Left kidney (tissue), 2 donors: ENCODE measurements around the gene MYOD1. TPM values are rescaled to one million over a fixed set of nuclear protein-coding genes. Genes with fewer than 3 reads are reported as not detected.
A peak's percentile ranks its signal among the peaks of the same experiment; 100 is the strongest.

Source experiments
- DNase-seq: peaks from one replicate; pipeline ENCODE4 v3.0.0-alpha.2; 2013
- polyA plus RNA-seq: library from polyadenylated mRNA; unstranded; fragments of 120-200 nt; gene quantifications from one replicate; pipeline ENCODE4 v1.2.1, GENCODE V29; 2013; ENCODE audit not compliant: insufficient read length

Gene MYOD1
- polyA plus RNA-seq, 1 donor = not detected

DNA sequence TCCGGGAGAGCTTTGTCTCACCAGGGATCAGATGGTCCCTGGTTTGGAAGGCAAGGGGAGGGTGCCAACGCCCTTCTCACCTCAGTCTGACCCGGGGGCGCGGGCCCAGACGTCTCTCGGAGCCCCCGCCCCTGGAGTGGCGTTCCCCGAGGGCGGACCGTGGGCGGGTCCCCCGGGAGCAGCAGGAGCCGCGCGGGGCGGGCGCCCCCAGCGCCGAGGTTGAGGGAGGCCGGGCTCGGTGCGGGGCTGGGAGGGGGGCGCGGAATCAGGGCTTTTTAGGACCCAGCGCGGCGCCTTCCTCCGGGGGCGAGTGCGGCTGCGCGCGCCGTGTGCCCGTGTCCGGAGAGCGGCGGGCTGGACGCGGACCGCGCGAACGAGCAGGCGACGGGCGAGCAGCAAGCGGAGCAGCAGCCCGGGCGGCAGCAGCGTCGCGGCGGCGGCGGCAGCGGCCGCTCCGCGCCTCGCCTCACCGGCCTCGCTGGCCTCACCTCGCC lies 15.1 kb downstream of the MYOD1 start, which contains the start of gene KCNC1:
KCNC1 (plus strand) TSS at position 364 of the 494 bp plus-strand sequence. CDS start 1,222 bp downstream, outside the sequence.
- DNase-seq = no peak

DNA sequence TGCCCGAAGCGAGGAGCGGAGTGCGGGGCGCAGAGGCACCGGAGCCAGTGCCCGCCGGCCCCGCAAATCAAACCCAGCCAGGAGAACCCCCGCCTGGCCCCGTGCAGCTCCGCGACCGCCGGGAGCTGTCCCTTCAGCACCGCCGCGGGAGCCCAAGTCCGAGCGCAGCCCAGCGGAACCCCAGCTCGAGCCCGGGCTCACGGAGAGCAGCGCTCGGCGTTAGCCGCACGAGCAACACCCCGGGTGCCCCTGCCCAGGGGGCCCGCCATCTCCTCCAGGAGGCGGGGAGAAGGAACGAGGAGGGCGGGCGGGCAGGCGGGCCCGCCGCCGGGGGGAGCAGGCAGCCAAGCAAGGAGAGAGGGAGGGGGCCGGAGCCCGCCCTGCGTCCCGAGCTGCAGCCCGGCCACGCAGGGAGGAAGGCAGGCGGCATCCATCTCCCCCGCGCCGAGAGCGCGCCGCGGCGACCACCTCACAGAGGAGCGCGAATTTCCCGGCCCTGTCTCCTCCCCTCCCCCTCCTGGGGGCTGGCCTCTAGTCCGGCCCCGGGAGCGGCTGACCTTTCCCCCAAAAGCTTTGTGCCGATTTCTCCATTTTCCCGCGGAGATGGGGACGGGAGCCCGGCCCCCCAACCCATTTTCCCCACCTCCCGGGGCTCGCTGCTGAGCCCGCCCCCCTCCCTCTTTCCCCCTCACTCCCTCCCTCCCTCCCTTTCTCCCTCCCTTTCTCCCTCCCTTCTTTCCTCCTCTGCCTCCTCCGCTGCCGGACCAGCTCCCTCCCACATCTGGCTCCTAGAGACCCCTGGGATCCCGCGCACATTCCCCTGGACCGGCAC lies 15.8 kb downstream of the MYOD1 start:
- peak; percentile 78 for DNase-seq

DNA sequence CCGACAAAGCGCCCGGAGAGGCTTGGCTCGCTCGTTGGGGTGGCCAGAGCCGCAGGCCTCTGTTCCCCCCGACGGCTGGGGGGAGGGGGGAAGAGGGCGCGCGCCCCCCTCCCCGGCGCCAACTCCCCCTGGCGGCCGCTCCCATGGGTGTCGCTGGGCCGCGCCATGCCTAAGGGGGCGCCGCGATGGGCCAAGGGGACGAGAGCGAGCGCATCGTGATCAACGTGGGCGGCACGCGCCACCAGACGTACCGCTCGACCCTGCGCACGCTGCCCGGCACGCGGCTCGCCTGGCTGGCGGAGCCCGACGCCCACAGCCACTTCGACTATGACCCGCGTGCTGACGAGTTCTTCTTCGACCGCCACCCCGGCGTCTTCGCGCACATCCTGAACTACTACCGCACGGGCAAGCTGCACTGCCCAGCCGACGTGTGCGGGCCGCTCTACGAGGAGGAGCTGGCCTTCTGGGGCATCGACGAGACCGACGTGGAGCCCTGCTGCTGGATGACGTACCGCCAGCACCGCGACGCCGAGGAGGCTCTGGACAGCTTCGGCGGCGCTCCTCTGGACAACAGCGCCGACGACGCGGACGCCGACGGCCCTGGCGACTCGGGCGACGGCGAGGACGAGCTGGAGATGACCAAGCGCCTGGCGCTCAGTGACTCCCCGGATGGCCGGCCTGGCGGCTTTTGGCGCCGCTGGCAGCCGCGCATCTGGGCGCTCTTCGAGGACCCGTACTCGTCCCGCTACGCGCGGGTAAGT lies 16.6 kb downstream of the MYOD1 start:
- no peak for DNase-seq

DNA sequence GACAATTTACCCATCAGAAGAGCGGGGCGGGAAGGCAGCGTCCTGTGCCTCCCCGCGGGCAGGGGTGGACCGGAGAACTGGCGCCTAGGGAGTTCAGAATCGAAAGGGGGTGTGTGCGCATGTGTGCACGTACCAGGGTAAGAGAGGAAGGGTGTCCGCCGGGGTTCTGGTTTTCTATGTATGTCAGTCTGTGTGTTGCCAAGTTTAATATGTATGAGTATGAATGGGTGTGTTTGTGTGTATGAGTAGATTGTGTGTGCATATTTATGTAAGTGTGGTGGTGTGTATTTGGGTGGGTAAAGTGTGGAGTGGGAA lies 17.2 kb downstream of the MYOD1 start:
- no peak for DNase-seq

DNA sequence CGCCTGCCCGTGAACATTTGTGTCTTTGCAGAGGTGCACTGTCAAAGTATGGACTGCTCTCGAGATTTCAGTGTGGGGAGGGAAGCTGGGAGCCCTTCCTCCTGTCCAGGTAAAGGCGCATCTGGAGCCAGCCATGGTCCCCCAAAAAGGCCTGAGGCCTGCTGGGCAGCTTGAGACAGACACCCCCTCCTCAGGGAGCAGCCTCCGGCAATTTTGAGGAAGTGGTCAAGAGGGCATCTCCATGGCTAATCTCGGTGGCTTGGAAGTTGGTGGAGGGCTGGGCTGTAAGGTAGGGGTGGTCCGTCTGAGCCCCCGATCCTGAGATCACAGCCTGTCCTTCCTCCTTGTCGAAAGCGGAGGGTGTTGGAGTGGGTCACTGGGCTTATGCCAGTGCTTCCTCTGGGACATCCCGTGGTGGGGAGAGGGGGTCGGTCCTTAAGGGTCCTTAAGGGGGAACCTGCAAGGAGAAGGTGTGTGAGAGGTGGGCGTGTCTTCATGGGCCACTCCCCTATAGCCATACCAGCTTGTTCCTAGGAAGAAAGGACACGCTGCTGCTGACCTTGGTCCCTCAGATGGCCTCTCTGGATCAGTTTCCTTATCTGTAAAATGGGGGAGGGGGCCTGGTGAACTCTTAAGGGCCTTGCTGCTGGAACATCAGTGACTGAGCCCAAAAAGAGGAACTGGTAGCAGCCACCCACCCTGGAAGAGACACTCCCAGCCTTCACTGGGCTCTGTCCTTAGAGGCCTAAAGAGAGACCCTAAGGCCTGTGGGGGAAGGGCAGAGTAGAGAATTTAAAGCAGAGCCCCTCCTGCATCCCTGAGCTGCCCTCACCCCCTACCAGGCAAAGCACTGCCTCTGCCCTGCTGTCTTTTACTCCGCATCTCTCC lies 17.8 kb downstream of the MYOD1 start:
- no peak for DNase-seq

DNA sequence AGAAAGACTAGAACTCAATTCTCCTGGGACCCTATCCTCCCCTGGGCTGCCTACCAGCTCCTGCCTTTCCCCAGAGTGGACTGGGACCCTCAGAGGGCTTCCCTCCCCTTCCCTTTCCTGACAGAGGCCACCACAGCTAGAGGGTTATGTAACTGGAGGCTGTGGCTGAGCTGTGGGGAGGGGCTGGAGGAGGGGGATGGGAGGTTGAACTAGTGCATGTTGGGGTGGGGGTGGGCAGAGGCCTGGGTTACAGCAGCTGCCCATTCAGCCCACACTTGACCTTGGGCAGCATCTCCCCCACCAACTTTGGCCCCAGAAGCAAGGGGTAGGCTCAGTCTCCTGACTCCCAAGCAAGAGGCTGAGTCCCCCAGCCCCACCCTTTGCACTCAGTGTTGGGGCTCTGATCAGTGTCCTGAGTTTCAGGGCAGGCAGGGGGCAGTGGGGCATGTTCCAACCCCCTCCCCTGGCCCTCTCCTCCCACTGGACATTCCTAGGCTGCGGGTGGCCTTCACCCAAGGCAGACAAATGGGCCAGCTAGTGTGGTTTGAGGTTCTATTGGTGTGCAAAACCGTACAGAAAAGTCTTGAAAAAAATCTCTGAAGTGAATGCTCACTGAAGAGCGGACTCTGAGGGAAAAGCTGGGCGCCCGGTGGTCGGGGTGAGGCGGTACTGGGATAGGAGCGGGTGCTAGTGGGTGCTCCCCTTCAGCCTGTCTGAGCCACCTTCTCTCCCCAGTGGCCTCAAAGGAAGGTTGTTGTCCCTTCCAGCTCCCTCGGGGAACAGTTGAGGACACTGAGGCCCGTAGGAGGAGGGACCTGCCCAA lies 19.0 kb downstream of the MYOD1 start:
- no peak for DNase-seq

DNA sequence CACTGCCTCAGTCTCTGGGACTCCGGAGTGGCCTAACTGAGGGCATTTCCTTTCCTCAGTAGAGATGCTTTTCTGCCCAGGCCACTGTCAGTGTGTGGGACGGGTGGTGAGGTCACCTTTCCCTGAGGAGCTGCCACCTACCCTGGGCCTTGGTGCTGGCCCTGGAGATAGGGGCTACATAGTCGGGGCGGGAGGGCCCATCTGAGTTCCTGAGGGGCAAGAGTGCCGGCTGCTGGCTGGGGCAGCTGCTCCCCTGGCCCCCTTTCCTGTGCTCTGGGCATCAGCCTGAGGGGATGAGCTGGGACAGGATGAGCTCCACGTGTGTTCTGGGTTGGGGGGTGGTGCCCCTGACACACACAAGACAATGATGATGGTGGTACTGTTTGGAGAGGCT lies 20.6 kb downstream of the MYOD1 start:
- DNase-seq = no peak

GRCh38 chr11:17740649-17741235 lies 21.4 kb downstream of the MYOD1 start:
- no peak for DNase-seq

GRCh38 chr11:17741487-17741886 lies 22.1 kb downstream of the MYOD1 start:
- no peak for DNase-seq

GRCh38 chr11:17742019-17742418 lies 22.6 kb downstream of the MYOD1 start:
- no peak for DNase-seq

DNA sequence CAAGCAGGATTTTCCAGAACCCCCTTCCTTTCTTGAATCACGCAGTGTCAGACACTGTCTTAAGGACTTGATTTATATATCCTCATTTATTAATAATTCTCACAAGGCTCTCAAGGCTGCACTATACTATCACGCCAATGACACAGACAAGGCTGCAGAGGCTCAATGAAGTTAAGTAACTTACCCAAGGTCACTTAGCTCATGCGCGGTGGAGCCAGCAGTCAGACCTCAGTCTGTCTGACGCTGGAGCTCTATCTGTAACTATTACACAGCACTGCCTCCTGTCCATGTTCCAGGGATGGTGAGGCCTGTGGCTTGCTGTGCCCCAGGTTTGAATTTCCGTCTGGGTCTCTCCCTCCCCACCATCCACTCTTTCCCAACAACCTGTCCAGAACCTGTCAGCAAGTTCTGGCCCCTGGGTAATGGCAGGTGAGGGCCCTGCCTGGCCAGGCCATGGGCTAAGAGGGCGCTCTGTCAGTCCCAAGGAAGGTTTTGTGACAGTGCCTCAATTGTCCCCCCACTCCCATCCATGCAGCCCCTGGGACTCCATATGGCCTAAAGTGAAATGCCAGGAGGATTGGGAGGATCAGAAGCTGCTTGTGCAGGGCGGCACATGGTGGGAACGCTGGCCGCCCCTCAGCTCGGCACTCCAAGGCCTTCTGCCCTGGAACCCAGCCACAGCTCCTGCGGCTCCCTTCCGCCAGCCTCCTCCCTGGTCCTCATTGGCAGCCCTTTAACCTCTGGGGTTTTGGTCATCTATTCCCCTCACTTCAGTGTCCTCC lies 23.8 kb downstream of the MYOD1 start:
- DNase-seq = no peak

GRCh38 chr11:17743808-17744119 lies 24.4 kb downstream of the MYOD1 start:
- no peak for DNase-seq

DNA sequence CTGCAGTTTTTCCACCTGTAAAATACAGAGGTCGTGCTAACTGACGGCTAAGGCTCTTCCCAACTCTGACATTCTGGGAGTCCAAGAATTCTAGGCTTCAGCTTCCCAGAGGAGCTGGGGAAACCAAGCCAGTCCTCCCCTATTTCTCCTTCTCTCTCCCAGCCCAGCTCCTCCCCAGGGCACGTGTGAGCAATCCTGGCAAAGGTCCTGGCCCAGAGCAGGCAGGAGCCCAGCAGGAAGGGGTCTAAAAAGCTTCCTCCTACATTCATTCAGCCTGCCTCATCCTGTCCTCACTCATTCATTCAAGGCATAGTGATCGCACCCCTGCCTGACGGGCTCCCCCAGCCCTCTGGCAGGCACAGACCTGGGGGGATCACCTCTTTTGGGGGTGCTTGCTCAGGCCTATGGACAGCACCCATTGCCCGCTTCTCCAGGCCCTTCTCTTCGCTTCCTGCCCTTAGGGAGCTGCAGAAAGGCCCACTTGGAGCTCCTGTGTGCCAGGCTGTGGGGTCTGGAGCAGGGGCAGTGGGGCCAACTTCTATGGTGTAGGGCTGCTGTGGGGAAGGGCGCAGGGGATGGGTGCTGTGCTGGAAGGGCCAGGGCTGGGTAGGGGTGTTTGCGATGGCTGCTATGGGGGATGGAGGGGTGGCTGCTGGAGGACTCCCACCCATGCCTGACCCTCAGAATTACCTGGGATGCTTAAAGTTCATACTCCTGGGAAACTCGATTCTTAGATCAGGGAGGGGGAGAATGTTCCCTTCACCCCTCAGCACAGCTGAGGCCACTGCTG lies 25.0 kb downstream of the MYOD1 start:
- DNase-seq = no peak

DNA sequence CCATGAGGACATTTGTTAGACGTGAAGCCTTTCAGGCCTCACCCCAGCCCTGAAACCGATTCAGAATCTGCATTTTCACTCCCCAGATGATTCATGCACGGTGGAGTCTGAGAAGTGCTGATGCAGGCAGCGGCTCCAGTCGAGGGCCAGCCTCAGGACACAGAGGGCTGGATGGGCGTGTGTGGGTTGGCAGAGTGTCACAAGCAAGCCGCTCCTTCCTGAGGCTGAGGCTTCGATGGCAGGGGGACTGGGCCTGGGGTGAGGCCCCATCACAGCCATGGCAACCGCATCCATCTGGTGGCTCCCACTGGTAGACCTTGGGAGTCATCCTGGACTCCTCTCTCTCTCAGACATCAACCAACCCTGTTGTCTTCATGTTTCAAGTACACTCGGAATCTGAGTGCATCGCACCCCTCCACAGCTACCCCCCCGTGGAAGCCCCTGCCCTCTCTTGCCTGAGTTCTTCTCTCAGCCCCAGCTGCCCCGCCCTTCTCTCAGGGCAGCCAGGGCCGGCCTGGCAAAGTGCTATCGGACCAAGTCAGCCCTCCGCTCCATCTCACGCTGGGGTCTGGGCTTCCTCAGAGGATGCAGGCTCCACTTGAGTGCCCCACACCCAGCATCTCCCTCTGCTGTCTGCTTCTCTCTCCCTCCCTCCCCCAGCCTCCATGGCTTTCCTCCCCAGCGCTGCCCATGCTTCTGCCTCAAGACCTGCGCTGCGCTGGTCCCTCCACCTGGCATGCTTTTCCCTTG lies 25.8 kb downstream of the MYOD1 start:
- no peak for DNase-seq

DNA sequence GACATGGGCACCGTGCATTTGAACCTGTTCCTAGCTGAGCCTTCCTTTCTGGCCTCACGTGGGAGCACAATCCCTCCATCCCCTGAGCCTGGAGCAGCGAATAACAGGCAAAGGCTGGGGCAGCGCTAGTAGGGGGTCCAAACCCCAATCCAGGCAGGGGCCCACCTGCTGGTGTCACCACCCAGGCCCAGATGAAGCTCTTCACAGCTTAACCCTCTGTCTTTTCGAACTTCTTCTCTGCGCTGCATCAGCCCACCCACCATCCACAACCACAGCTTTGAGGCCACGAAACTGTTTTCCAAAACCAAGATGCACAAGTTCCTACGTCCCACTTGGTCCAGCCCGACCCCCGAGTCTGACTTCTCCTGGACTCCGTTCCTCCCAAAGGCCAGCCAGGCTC lies 26.7 kb downstream of the MYOD1 start:
- DNase-seq = no peak

DNA sequence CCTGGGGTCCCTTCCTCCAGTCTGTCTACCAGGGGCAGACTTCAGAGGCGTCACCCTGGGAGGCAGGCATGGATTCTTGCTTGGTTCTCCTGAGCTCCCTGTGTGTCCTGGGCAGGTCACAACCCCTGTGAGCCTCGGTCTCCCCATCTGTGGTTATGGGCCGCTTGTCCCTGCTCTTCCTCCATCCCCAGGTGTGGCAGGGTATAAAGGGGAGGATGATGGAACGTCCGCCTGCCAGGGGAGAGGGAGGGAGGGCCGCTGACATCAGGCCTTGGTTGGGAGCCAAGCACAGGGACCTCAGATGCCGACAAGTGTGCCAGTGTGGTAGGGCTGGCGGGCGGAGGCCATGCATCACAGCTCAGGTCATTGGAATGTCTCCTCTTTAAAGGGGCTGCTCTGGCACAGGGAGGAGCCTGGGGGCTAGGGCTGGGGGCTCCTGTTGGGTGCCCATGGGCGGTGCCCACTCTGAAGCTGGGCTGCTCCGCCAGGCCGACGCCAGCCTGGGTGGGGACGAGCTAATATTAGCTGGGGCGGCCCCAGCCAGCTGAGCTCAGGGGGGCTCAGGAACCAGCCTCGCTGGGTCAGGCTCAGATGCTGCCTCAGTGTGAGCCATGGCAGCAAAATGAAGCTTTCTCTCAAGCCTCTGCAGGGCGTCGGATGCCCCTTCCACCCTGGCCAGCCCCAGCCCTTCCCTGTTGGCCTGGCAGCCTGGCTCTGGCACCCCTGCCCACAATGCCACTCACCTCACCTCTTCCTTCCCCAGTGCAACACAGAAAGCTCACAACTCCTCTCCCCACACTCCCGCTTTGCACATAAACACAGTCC lies 28.0 kb downstream of the MYOD1 start:
- DNase-seq = no peak

- DNase-seq = no peak
Observed at GRCh38 chr11:17748044-17748443, 28.7 kb downstream of the MYOD1 start.
